Measurements from ENCODE around the gene ZFPM1. TPM values are rescaled to one million over a fixed set of nuclear protein-coding genes. Genes with fewer than 3 reads are reported as not detected.

ZFPM1 gene
- total RNA-seq, 3 donors from 2014 or later (not counting 1 experiment from before 2014, with no cell fraction given): 56.3 to 71.0 (median 64.6) TPM

DNA sequence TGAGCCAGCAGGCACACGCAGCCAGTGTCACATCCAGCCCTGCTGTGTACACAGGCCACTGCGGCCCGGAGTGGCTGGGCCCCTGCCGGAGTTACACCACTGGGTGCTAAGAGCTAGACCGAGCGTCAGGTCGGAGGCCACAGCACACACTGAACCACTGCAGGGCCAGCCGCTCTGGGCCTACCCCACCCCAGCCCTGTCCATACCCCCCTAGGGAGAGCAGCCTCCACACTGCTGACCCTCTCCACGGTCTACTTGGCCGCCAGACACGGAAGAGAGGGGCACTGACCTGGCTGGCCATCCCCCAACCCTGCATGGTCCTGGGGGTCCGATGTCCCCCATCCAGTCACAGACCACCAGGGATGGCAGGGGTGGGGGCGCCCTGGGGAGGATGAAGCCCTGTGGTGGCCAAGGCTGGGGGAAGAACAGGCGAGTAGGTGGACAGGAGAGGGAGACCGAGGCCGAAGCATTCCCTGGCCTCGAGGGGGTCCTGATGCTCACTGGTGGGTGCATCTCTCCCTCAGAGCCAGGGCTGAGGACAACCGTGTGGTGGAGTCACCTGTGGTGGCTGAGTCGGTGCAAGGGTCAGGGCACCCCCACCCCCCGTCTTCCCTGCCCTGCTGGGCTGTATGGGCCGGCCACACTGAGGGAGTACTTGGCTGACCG lies 82.2 kb downstream of the ZFPM1 start:
- WGBS (ENCODE audit: insufficient coverage): 96% methylated on average over 22 of the region's 22 CpGs
- Histone ChIP-seq H3K27me3 (ENCODE audit: control insufficient read depth, insufficient read depth, low read length) (no peaks in the 10 kb centered on the region), H3K27ac (ENCODE audit: low read length) (no peak overlapping the region), H3K4me1 (ENCODE audit: control insufficient read depth, insufficient read depth, low read length) (peaks cover 64% of the 10 kb centered on the region), H3K9me3 (ENCODE audit: control insufficient read depth, insufficient read depth, low read length) (no peaks in the 10 kb centered on the region), H3K4me3 (ENCODE audit: low read length) (peak overlapping the region; percentile 10), H3K36me3 (ENCODE audit: control insufficient read depth, insufficient read depth, low read length) (peaks cover 23% of the 10 kb centered on the region)
- TF ChIP-seq, protein P1, sequence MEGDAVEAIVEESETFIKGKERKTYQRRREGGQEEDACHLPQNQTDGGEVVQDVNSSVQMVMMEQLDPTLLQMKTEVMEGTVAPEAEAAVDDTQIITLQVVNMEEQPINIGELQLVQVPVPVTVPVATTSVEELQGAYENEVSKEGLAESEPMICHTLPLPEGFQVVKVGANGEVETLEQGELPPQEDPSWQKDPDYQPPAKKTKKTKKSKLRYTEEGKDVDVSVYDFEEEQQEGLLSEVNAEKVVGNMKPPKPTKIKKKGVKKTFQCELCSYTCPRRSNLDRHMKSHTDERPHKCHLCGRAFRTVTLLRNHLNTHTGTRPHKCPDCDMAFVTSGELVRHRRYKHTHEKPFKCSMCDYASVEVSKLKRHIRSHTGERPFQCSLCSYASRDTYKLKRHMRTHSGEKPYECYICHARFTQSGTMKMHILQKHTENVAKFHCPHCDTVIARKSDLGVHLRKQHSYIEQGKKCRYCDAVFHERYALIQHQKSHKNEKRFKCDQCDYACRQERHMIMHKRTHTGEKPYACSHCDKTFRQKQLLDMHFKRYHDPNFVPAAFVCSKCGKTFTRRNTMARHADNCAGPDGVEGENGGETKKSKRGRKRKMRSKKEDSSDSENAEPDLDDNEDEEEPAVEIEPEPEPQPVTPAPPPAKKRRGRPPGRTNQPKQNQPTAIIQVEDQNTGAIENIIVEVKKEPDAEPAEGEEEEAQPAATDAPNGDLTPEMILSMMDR (IDR thresholded peaks at IDR 0.05): no peak
- Mint-ChIP-seq H3K4me1 (peaks cover 0 to 53% of the 10 kb centered on the region in 2 donors), H3K27me3 (ENCODE audit: low read depth in 2 of 2) (no peaks in the 10 kb centered on the region), H3K36me3 (no peaks in the 10 kb centered on the region), H3K4me3 (peak overlapping the region; percentile 35), H3K27ac (peak overlapping the region; percentile 52 to 77), H3K9me3 (no peaks in the 10 kb centered on the region)
- DNase-seq (no peak), ATAC-seq (no peak)
- intact Hi-C loops (cut with micrococcal nuclease): no loop called here

DNA sequence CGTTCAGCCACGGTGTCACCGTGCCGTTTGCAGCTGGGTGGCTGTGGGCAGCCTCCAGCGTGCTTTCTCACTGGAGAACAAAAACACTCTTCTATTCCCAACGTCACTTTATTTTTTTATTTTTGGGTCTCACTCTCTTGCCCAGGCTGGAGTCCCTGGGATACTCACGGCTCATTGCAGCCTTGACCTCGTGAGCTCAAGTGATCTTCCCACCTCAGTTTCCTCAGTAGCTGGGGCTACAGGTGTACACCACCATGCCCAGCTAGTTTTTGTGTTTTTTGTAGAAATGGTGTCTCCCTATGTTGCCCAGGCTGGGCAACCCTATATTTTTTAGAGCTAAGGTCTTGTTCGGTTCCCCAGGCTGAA lies 82.8 kb downstream of the ZFPM1 start:
- Histone ChIP-seq H3K36me3 (ENCODE audit: control insufficient read depth, insufficient read depth, low read length) (peaks cover 18% of the 10 kb centered on the region), H3K27me3 (ENCODE audit: control insufficient read depth, insufficient read depth, low read length) (no peaks in the 10 kb centered on the region), H3K4me3 (ENCODE audit: low read length) (no peak overlapping the region), H3K4me1 (ENCODE audit: control insufficient read depth, insufficient read depth, low read length) (peaks cover 69% of the 10 kb centered on the region), H3K9me3 (ENCODE audit: control insufficient read depth, insufficient read depth, low read length) (no peaks in the 10 kb centered on the region), H3K27ac (ENCODE audit: low read length) (no peak overlapping the region)
- no peaks in the 10 kb centered on the region for H3K36me3 Mint-ChIP-seq
- no peaks in the 10 kb centered on the region for H3K9me3 Mint-ChIP-seq
- intact Hi-C loops (cut with micrococcal nuclease): no loop called here
- H3K27me3 Mint-ChIP-seq (ENCODE audit: low read depth in 2 of 2): no peaks in the 10 kb centered on the region
- H3K27ac Mint-ChIP-seq: peak overlapping the region; percentile 52 to 77
- 89% methylated on average over 9 of the region's 9 CpGs for WGBS (ENCODE audit: insufficient coverage)
- H3K4me1 Mint-ChIP-seq: peaks cover 0 to 52% of the 10 kb centered on the region in 2 donors
- no peak for DNase-seq
- H3K4me3 Mint-ChIP-seq: peak overlapping the region; percentile 67
- TF ChIP-seq, protein P1 (IDR thresholded peaks at IDR 0.05): no peak
- no peak for ATAC-seq

DNA sequence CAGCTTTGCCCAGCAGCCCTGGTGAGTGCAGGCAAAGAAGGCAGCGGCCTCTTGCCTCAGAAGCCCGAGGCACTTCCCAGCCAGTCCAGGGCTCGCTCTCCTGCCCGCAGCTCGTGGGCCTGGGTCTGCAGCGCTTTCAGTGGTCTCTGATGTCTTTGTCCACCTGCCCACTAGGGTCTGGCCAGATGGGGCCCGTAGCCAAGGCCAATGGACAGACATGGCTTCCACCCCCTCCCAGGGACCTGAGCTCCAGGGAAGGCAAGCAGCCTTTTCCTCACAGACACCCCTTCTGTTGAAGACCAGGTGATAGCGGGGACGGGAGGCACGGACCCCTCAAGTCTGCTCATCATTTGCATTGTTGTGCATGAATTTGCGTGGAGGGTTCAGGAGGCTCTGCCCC lies 83.4 kb downstream of the ZFPM1 start:
- ATAC-seq (no peak), DNase-seq (peak in 1 of 2 donors; percentile 17)
- Histone ChIP-seq H3K36me3 (ENCODE audit: control insufficient read depth, insufficient read depth, low read length) (peaks cover 15% of the 10 kb centered on the region), H3K4me3 (ENCODE audit: low read length) (no peak overlapping the region), H3K27me3 (ENCODE audit: control insufficient read depth, insufficient read depth, low read length) (no peaks in the 10 kb centered on the region), H3K27ac (ENCODE audit: low read length) (no peak overlapping the region), H3K4me1 (ENCODE audit: control insufficient read depth, insufficient read depth, low read length) (peaks cover 71% of the 10 kb centered on the region), H3K9me3 (ENCODE audit: control insufficient read depth, insufficient read depth, low read length) (no peaks in the 10 kb centered on the region)
- no peak overlapping the region for H3K27ac Mint-ChIP-seq
- H3K4me3 Mint-ChIP-seq: no peak overlapping the region
- intact Hi-C loops (cut with micrococcal nuclease): no loop called here
- H3K36me3 Mint-ChIP-seq: no peaks in the 10 kb centered on the region
- H3K9me3 Mint-ChIP-seq: no peaks in the 10 kb centered on the region
- H3K27me3 Mint-ChIP-seq (ENCODE audit: low read depth in 2 of 2): no peaks in the 10 kb centered on the region
- 97% methylated on average over 11 of the region's 11 CpGs for WGBS (ENCODE audit: insufficient coverage)
- H3K4me1 Mint-ChIP-seq: peaks cover 0 to 57% of the 10 kb centered on the region in 2 donors
- TF ChIP-seq, protein P1 (IDR thresholded peaks at IDR 0.05): no peak

Measured in natural killer cell (primary cell).